ENCODE data around the gene CCL5.

GRCh38 chr17:35875800-35876139 lies 4.4 kb downstream of the CCL5 start:
- TF ChIP-seq CTCF (conservative IDR thresholded peaks at IDR 0.05; ENCODE audit: low read depth, low read length) (no peak), EZH2phosphoT487 (IDR thresholded peaks at IDR 0.05; ENCODE audit: borderline replicate concordance, low read length) (no peak)
